Upper lobe of left lung (tissue), 6 donors: ENCODE measurements around the gene TERT. TPM values are rescaled to one million over a fixed set of nuclear protein-coding genes. Genes with fewer than 3 reads are reported as not detected.
A peak's percentile ranks its signal among the peaks of the same experiment; 100 is the strongest.
"Not testable (repeated sequence)": the region's sequence is repeated elsewhere in the genome, so short reads cannot be mapped to it uniquely, and the experiment has no call there.

Experiments used
- ATAC-seq, 2 donors: fragments of 200-7000 bp; cut with Tn5 transposase; one replicate each; pipeline ENCODE4 v1.9.1; 2022; ENCODE audit warnings: mild to moderate bottlenecking in 2 of 2, moderate library complexity in 2 of 2; ENCODE audit not compliant: low FRiP score in 2 of 2
- DNase-seq, 2 donors: peaks; one replicate each; pipeline ENCODE4 v3.0.0-alpha.2; 2019 to 2020
- H3K27ac ChIP-seq, 4 donors: fragments of 200-600 bp; sonication (generic); one replicate each; pipeline ENCODE4 v1.5.1; 2016 to 2019
- H3K27me3 ChIP-seq, 4 donors: fragments of 200-600 bp; sonication (generic); one replicate each; pipeline ENCODE4 v1.5.1; 2017 to 2019
- H3K36me3 ChIP-seq, 4 donors: fragments of 200-600 bp; sonication (generic); one replicate each; pipeline ENCODE4 v1.5.1; 2016 to 2019
- H3K4me1 ChIP-seq, 4 donors: fragments of 200-600 bp; sonication (generic); one replicate each; pipeline ENCODE4 v1.5.1; 2018 to 2019
- H3K4me3 ChIP-seq, 4 donors: fragments of 200-600 bp; sonication (generic); one replicate each; pipeline ENCODE4 v1.5.1; 2017 to 2019; ENCODE audit warnings: mild to moderate bottlenecking in 2 of 4, moderate library complexity in 1 of 4
- H3K9me3 ChIP-seq, 4 donors: fragments of 200-600 bp; sonication (generic); one replicate each; pipeline ENCODE4 v1.5.1; 2018 to 2019
- CTCF ChIP-seq, 6 experiments: fragments of 450-650 bp in 4 of 6; fragments of 200-600 bp in 2 of 6; sonication (generic) in 2 of 6; IDR thresholded peaks; one replicate each; pipeline ENCODE4 v1.5.1; 2016 to 2019; ENCODE audit warnings: antibody characterized with exemption in 6 of 6
- EP300 ChIP-seq, 4 donors: sonication (generic); formaldehyde crosslinking; IDR thresholded peaks; one replicate each; pipeline ENCODE4 v1.5.1; 2017; ENCODE audit warnings: antibody characterized with exemption in 4 of 4, control low read depth in 2 of 4
- POLR2A ChIP-seq, 4 donors: fragments of 450-650 bp; IDR thresholded peaks; one replicate each; pipeline ENCODE4 v1.5.1; 2016 to 2017; ENCODE audit warnings: antibody characterized with exemption in 4 of 4, mild to moderate bottlenecking in 2 of 4
- POLR2AphosphoS5 ChIP-seq, 2 donors: sonication (generic); formaldehyde crosslinking; IDR thresholded peaks; one replicate each; pipeline ENCODE4 v1.5.1; 2017; ENCODE audit warnings: antibody characterized with exemption in 2 of 2
- WGBS, 2 donors: methylation state at CpG; one replicate each; pipeline ENCODE4 v1.1.5; 2017 to 2018; 5-methylcytosine and 5-hydroxymethylcytosine counted together
- total RNA-seq, 6 donors: library from RNA; depleted of rRNA in 4 of 6; stranded (reverse); fragments of >200 nt in 4 of 6; gene quantifications; one replicate each; pipeline versions ENCODE4 v1.1.0 to v1.2.1, GENCODE V29; 2016 to 2021
- donor health status: DM: no; HTN: no; CAD: no; lungs with moderate emphysema.
- donor health status: DM: no; HTN: yes; CAD: no; lungs with severe emphysema.

TERT gene
- total RNA-seq, 6 donors from 2014 or later = 0.06 to 0.07 TPM; not detected in 4

GRCh38 chr5:1235379-1235778, 59.5 kb downstream of the TERT start:
- Histone ChIP-seq H3K27ac (no peak overlapping the region), H3K4me3 (no peak overlapping the region), H3K36me3 (no peaks in the 10 kb centered on the region), H3K9me3 (peaks cover 5 to 25% (median 13%) of the 10 kb centered on the region in 4 donors), H3K4me1 (no peaks in the 10 kb centered on the region), H3K27me3 (no peaks in the 10 kb centered on the region)
- TF ChIP-seq CTCF (IDR thresholded peaks at IDR 0.05) (no peak), EP300 (IDR thresholded peaks at IDR 0.05) (no peak), POLR2AphosphoS5 (IDR thresholded peaks at IDR 0.05) (no peak), POLR2A (IDR thresholded peaks at IDR 0.05) (no peak)
- WGBS, 2 donors = 77 to 84% methylated on average over 6 to 8 of the region's 8 CpGs
- no peak for DNase-seq
- no peak for ATAC-seq

GRCh38 chr5:1232780-1233179, 62.1 kb downstream of the TERT start:
- Histone ChIP-seq H3K36me3 (no peaks in the 10 kb centered on the region), H3K9me3 (peaks cover 5 to 25% (median 13%) of the 10 kb centered on the region in 4 donors), H3K27me3 (no peaks in the 10 kb centered on the region), H3K4me1 (peaks cover 0 to 5% (median 0%) of the 10 kb centered on the region in 4 donors), H3K27ac (no peak overlapping the region), H3K4me3 (no peak overlapping the region)
- ATAC-seq (no peak), DNase-seq (peak in 1 of 2 donors; percentile 77)
- 71 to 95% methylated on average over 2 to 25 of the region's 25 CpGs for WGBS, 2 donors
- no peak for TF ChIP-seq CTCF (IDR thresholded peaks at IDR 0.05)
- TF ChIP-seq EP300 (IDR thresholded peaks at IDR 0.05) = no peak
- TF ChIP-seq POLR2AphosphoS5 (IDR thresholded peaks at IDR 0.05) = no peak
- TF ChIP-seq POLR2A (IDR thresholded peaks at IDR 0.05) = no peak

GRCh38 chr5:1231354-1231905, 63.4 kb downstream of the TERT start:
- 64 to 67% methylated on average over 6 to 13 of the region's 13 CpGs for WGBS, 2 donors
- no peak overlapping the region for H3K4me3 ChIP-seq
- H3K27me3 ChIP-seq = no peaks in the 10 kb centered on the region

GRCh38 chr5:1230551-1230950, 64.3 kb downstream of the TERT start:
- WGBS, 2 donors = 83 to 87% methylated on average over 12 to 15 of the region's 17 CpGs
- ATAC-seq (no peak), DNase-seq (peak in 1 of 2 donors; percentile 78)
- TF ChIP-seq POLR2A (IDR thresholded peaks at IDR 0.05) (no peak), CTCF (IDR thresholded peaks at IDR 0.05) (no peak), POLR2AphosphoS5 (IDR thresholded peaks at IDR 0.05) (no peak), EP300 (IDR thresholded peaks at IDR 0.05) (no peak)
- Histone ChIP-seq H3K27me3 (no peaks in the 10 kb centered on the region), H3K4me3 (no peak overlapping the region), H3K4me1 (peaks cover 0 to 5% (median 0%) of the 10 kb centered on the region in 4 donors), H3K9me3 (peaks cover 3 to 11% (median 7%) of the 10 kb centered on the region in 4 donors), H3K27ac (no peak overlapping the region), H3K36me3 (no peaks in the 10 kb centered on the region)

More at GRCh38 chr5:1231354-1231905, 63.4 kb downstream of the TERT start:
- ATAC-seq (no peak), DNase-seq (no peak)
- TF ChIP-seq CTCF (IDR thresholded peaks at IDR 0.05) (no peak), POLR2A (IDR thresholded peaks at IDR 0.05) (no peak), EP300 (IDR thresholded peaks at IDR 0.05) (no peak), POLR2AphosphoS5 (IDR thresholded peaks at IDR 0.05) (no peak)
- H3K27ac ChIP-seq = no peak overlapping the region
- no peaks in the 10 kb centered on the region for H3K36me3 ChIP-seq
- H3K9me3 ChIP-seq = peaks cover 5 to 20% (median 13%) of the 10 kb centered on the region in 4 donors
- peaks cover 0 to 5% (median 0%) of the 10 kb centered on the region in 4 donors for H3K4me1 ChIP-seq

- DNase-seq = no peak
- Histone ChIP-seq H3K36me3 (no peaks in the 10 kb centered on the region), H3K27ac (no peak overlapping the region), H3K9me3 (peaks cover 0 to 4% (median 0%) of the 10 kb centered on the region in 4 donors), H3K27me3 (no peaks in the 10 kb centered on the region), H3K4me1 (peaks cover 0 to 5% (median 0%) of the 10 kb centered on the region in 4 donors), H3K4me3 (no peak overlapping the region)
- ATAC-seq = no peak
- 24 to 30% methylated on average over 7 of the region's 7 CpGs for WGBS, 2 donors
- TF ChIP-seq POLR2A (IDR thresholded peaks at IDR 0.05) = no peak
- no peak for TF ChIP-seq EP300 (IDR thresholded peaks at IDR 0.05)
- TF ChIP-seq CTCF (IDR thresholded peaks at IDR 0.05) = no peak
- no peak for TF ChIP-seq POLR2AphosphoS5 (IDR thresholded peaks at IDR 0.05)
These were observed 65.0 kb downstream of the TERT start for GRCh38 chr5:1229822-1230221.

GRCh38 chr5:1229023-1229422, 65.8 kb downstream of the TERT start:
- peak in 1 of 2 donors; percentile 29 for DNase-seq
- not testable (repeated sequence) for H3K4me3 ChIP-seq, H3K36me3 ChIP-seq, H3K9me3 ChIP-seq, H3K27me3 ChIP-seq, ATAC-seq, H3K4me1 ChIP-seq, H3K27ac ChIP-seq
- WGBS, 2 donors = 77 to 88% methylated on average over 11 of the region's 11 CpGs
